ENCODE measurements around the gene FICD. TPM values are rescaled to one million over a fixed set of nuclear protein-coding genes. Genes with fewer than 3 reads are reported as not detected.
A peak's percentile ranks its signal among the peaks of the same experiment; 100 is the strongest.

FICD gene
- total RNA-seq, result 8.3 TPM
- long read RNA-seq, transcript FICD-204 (3 exons, 3,347 nt), result major isoform, 32 of 40 reads
- long read RNA-seq, partial matches to known transcripts, result 0 of 40 reads
- long read RNA-seq, other reads (novel, unspliced or antisense), result 4 of 40 reads

DNA sequence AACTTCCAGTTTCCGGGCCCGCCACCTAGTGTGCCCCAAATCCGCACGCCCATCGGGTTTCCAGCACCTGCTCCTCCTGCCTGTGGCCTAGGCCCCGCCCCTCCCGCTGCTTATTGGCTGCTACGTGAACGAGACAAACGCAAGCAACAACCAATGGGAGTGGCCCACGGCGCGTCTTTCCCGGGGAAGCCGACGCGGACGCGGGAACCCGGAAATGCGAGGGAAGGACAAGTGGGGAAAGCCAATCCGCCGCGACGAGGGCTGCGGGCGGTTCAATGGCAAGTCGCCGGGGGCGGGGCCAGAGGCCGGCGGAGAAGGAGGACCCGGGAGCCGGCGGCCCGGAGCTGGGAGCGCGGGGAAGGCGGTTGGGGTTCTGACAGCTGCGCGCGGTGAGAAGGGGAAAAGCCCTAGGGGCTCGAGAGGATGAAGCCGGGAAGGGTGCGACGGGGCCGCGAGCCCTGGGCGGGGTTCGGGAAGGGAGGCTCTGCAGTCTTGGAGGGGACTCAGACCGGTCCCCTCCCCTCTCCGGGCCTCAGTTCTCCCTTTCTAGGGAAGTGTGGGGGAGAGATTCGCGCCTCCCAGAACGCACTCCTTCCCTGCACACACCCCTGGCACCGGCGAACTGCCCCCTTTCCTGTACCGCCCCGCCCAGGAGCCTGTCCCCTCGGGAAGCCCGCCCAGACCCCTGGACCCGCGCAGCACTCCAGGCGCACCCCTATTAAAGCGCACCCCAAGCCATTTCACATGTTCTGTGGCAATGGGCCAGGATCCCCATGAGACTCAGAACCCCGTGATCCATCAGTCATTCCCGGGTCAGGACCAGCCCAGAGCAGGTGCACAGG is at the start of gene FICD:
Gene FICD (plus strand): TSS at position 305 of the 842 bp plus-strand sequence. CDS start 1,696 bp downstream, outside the sequence.
- ATAC-seq (peak; percentile 96 to 98), DNase-seq (peak; percentile 100)
- Histone ChIP-seq H3K36me3 (peaks cover 33% of the 10 kb centered on the region), H3K9me3 (no peaks in the 10 kb centered on the region), H3K4me1 (peaks cover 16% of the 10 kb centered on the region), H3K27me3 (ENCODE audit: low read depth) (no peaks in the 10 kb centered on the region), H3K27ac (peak within 1 kb of the TSS; percentile 76), H3K4me3 (peak within 1 kb of the TSS; percentile 83)
- intact Hi-C loops (cut with DNase I), result no loop called here
- no peak for TF ChIP-seq CTCF (IDR thresholded peaks at IDR 0.05)

GRCh38 chr12:108465417-108465816 is 49.7 kb upstream of the FICD start:
- Histone ChIP-seq H3K4me3 (no peak overlapping the region), H3K4me1 (no peaks in the 10 kb centered on the region), H3K27me3 (ENCODE audit: low read depth) (peaks cover 20% of the 10 kb centered on the region), H3K27ac (no peak overlapping the region), H3K9me3 (no peaks in the 10 kb centered on the region), H3K36me3 (no peaks in the 10 kb centered on the region)
- intact Hi-C loops (cut with DNase I), result no loop called here
- DNase-seq (no peak), ATAC-seq (no peak)
- TF ChIP-seq CTCF (IDR thresholded peaks at IDR 0.05), result no peak

GRCh38 chr12:108468196-108468968 is 46.7 kb upstream of the FICD start:
- H3K9me3 ChIP-seq, result no peaks in the 10 kb centered on the region
- intact Hi-C loops (cut with DNase I), result no loop called here
- H3K4me3 ChIP-seq, result no peak overlapping the region
- ATAC-seq, result no peak
- peaks cover 19% of the 10 kb centered on the region for H3K27me3 ChIP-seq (ENCODE audit: low read depth)
- no peaks in the 10 kb centered on the region for H3K4me1 ChIP-seq
- no peak for TF ChIP-seq CTCF (IDR thresholded peaks at IDR 0.05)
- DNase-seq, result no peak
- no peak overlapping the region for H3K27ac ChIP-seq
- no peaks in the 10 kb centered on the region for H3K36me3 ChIP-seq

- ATAC-seq, result no peak
- Histone ChIP-seq H3K4me1 (no peaks in the 10 kb centered on the region), H3K36me3 (no peaks in the 10 kb centered on the region), H3K27ac (no peak overlapping the region), H3K27me3 (ENCODE audit: low read depth) (peaks cover 10% of the 10 kb centered on the region), H3K9me3 (no peaks in the 10 kb centered on the region), H3K4me3 (no peak overlapping the region)
- TF ChIP-seq CTCF (IDR thresholded peaks at IDR 0.05), result no peak
- DNase-seq, result no peak
- intact Hi-C loops (cut with DNase I), result no loop called here
Observed at GRCh38 chr12:108473400-108474055, 41.5 kb upstream of the FICD start.

DNA sequence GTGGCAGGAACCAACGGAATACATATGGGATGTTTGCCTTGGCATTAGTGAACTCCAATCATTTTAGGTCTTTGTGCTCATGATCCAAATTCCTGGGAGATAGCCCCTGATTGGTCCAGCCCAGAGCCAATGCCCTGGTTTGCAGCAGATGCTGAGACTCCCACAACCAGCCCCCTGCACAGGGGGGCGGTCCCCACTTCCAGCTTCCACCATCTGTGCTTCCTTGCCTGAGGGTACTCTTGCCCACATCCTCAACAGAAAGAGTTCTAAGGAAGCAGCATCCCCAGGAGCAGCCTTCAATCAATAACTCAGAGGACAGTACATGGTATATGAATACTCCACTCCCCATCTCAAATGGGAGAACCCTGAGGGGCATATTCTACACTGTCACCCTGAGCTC is 39.7 kb upstream of the FICD start:
- intact Hi-C loops (cut with DNase I), result no loop called here

More for the DNA sequence above, 39.7 kb upstream of the FICD start:
- H3K27ac ChIP-seq, result no peak overlapping the region
- DNase-seq, result no peak
- peaks cover 10% of the 10 kb centered on the region for H3K27me3 ChIP-seq (ENCODE audit: low read depth)
- TF ChIP-seq CTCF (IDR thresholded peaks at IDR 0.05), result no peak
- no peak for ATAC-seq
- no peaks in the 10 kb centered on the region for H3K36me3 ChIP-seq
- no peak overlapping the region for H3K4me3 ChIP-seq
- H3K9me3 ChIP-seq, result no peaks in the 10 kb centered on the region
- no peaks in the 10 kb centered on the region for H3K4me1 ChIP-seq
